Hepatocyte (in vitro differentiated cells): ENCODE measurements around the gene ZNF467.

ENCODE experiments used
- CTCF ChIP-seq: fragments of 200-600 bp; sonication (generic); IDR thresholded peaks from 2 replicates; pipeline ENCODE4 v1.5.1; 2016; ENCODE audit warnings: antibody characterized with exemption, mild to moderate bottlenecking; ENCODE audit not compliant: poor library complexity
- EZH2 ChIP-seq: fragments of 200-600 bp; sonication (generic); IDR thresholded peaks from 2 replicates; pipeline ENCODE4 v1.6.1; 2016; ENCODE audit warnings: antibody characterized with exemption, mild to moderate bottlenecking, borderline replicate concordance
- EZH2phosphoT487 ChIP-seq: fragments of 200-600 bp; sonication (generic); IDR thresholded peaks from one replicate; pipeline ENCODE4 v1.6.1; 2018; ENCODE audit warnings: antibody characterized with exemption, mild to moderate bottlenecking, low read depth, moderate library complexity; ENCODE audit not compliant: unreplicated experiment, severe bottlenecking

- TF ChIP-seq CTCF (no peak), EZH2phosphoT487 (no peak), EZH2 (no peak)
These were observed 38.7 kb downstream of the ZNF467 start for GRCh38 chr7:149734791-149735075.
